K562 treated with DMSO at 1 percent for 24 hours (cell line): ENCODE results near the gene CDC42EP3. TPM values are rescaled to one million over a fixed set of nuclear protein-coding genes. Genes with fewer than 3 reads are reported as not detected.

ENCODE experiments used
- total RNA-seq: library from RNA; unstranded; fragments of 300-600 nt; gene quantifications from 2 replicates; pipeline ENCODE4 v1.2.3, GENCODE V29; 2022; ENCODE audit warnings: low read depth; ENCODE audit not compliant: insufficient read depth

The CDC42EP3 gene
- total RNA-seq: 3.0 and 3.5 TPM in 2 replicates

GRCh38 chr2:37671009-37671815 is at the start of gene CDC42EP3:
TSS of gene CDC42EP3 (minus strand) at chr2:37671642. CDS start at chr2:37646587, 25,055 bp downstream.

